ENCODE data around the gene CHCHD6.

The CHCHD6 gene

GRCh38 chr3:126924458-126924857 lies 220.4 kb downstream of the CHCHD6 start:
- no peaks in the 10 kb centered on the region for H3K27me3 ChIP-seq (ENCODE audit: insufficient read depth, low read length)
- no peak overlapping the region for H2AFZ ChIP-seq (ENCODE audit: low read depth, low read length)
- H3K4me3 ChIP-seq (ENCODE audit: low read length), result no peak overlapping the region
- H3K9me3 ChIP-seq (ENCODE audit: low read length), result no peaks in the 10 kb centered on the region
- H3K4me1 ChIP-seq (ENCODE audit: insufficient read depth, low read length), result peaks cover 2% of the 10 kb centered on the region
- no peaks in the 10 kb centered on the region for H3K36me3 ChIP-seq (ENCODE audit: insufficient read depth, low read length)

GRCh38 chr3:126925411-126926171 lies 221.6 kb downstream of the CHCHD6 start:
- H3K36me3 ChIP-seq (ENCODE audit: insufficient read depth, low read length), result no peaks in the 10 kb centered on the region
- no peak overlapping the region for H2AFZ ChIP-seq (ENCODE audit: low read depth, low read length)
- no peaks in the 10 kb centered on the region for H3K27me3 ChIP-seq (ENCODE audit: insufficient read depth, low read length)
- no peaks in the 10 kb centered on the region for H3K9me3 ChIP-seq (ENCODE audit: low read length)
- no peak overlapping the region for H3K4me3 ChIP-seq (ENCODE audit: low read length)
- H3K4me1 ChIP-seq (ENCODE audit: insufficient read depth, low read length), result peaks cover 2% of the 10 kb centered on the region

- Histone ChIP-seq H3K36me3 (ENCODE audit: insufficient read depth, low read length) (no peaks in the 10 kb centered on the region), H3K9me3 (ENCODE audit: low read length) (no peaks in the 10 kb centered on the region), H3K4me1 (ENCODE audit: insufficient read depth, low read length) (no peaks in the 10 kb centered on the region), H3K27me3 (ENCODE audit: insufficient read depth, low read length) (no peaks in the 10 kb centered on the region), H2AFZ (ENCODE audit: low read depth, low read length) (no peak overlapping the region), H3K4me3 (ENCODE audit: low read length) (no peak overlapping the region)
These were observed 222.8 kb downstream of the CHCHD6 start for GRCh38 chr3:126926684-126927400.

- no peaks in the 10 kb centered on the region for H3K36me3 ChIP-seq (ENCODE audit: insufficient read depth, low read length)
- no peaks in the 10 kb centered on the region for H3K27me3 ChIP-seq (ENCODE audit: insufficient read depth, low read length)
- no peaks in the 10 kb centered on the region for H3K4me1 ChIP-seq (ENCODE audit: insufficient read depth, low read length)
- no peak overlapping the region for H2AFZ ChIP-seq (ENCODE audit: low read depth, low read length)
- no peak overlapping the region for H3K4me3 ChIP-seq (ENCODE audit: low read length)
- no peaks in the 10 kb centered on the region for H3K9me3 ChIP-seq (ENCODE audit: low read length)
These were observed 223.3 kb downstream of the CHCHD6 start for GRCh38 chr3:126927401-126927750.

- Histone ChIP-seq H3K9me3 (ENCODE audit: low read length) (no peaks in the 10 kb centered on the region), H3K4me3 (ENCODE audit: low read length) (no peak overlapping the region), H3K36me3 (ENCODE audit: insufficient read depth, low read length) (no peaks in the 10 kb centered on the region), H2AFZ (ENCODE audit: low read depth, low read length) (no peak overlapping the region), H3K4me1 (ENCODE audit: insufficient read depth, low read length) (no peaks in the 10 kb centered on the region), H3K27me3 (ENCODE audit: insufficient read depth, low read length) (no peaks in the 10 kb centered on the region)
These were observed 223.8 kb downstream of the CHCHD6 start for GRCh38 chr3:126927846-126928245.

- no peaks in the 10 kb centered on the region for H3K9me3 ChIP-seq (ENCODE audit: low read length)
- no peak overlapping the region for H2AFZ ChIP-seq (ENCODE audit: low read depth, low read length)
- peaks cover 9% of the 10 kb centered on the region for H3K4me1 ChIP-seq (ENCODE audit: insufficient read depth, low read length)
- H3K27me3 ChIP-seq (ENCODE audit: insufficient read depth, low read length), result no peaks in the 10 kb centered on the region
- H3K4me3 ChIP-seq (ENCODE audit: low read length), result no peak overlapping the region
- no peaks in the 10 kb centered on the region for H3K36me3 ChIP-seq (ENCODE audit: insufficient read depth, low read length)
These were observed 225.0 kb downstream of the CHCHD6 start for GRCh38 chr3:126928921-126929474.

GRCh38 chr3:126930936-126931600 lies 227.0 kb downstream of the CHCHD6 start:
- no peaks in the 10 kb centered on the region for H3K27me3 ChIP-seq (ENCODE audit: insufficient read depth, low read length)
- no peaks in the 10 kb centered on the region for H3K9me3 ChIP-seq (ENCODE audit: low read length)
- no peaks in the 10 kb centered on the region for H3K36me3 ChIP-seq (ENCODE audit: insufficient read depth, low read length)
- H3K4me1 ChIP-seq (ENCODE audit: insufficient read depth, low read length), result peaks cover 26% of the 10 kb centered on the region
- H2AFZ ChIP-seq (ENCODE audit: low read depth, low read length), result no peak overlapping the region
- H3K4me3 ChIP-seq (ENCODE audit: low read length), result no peak overlapping the region

- Histone ChIP-seq H3K4me3 (ENCODE audit: low read length) (no peak overlapping the region), H2AFZ (ENCODE audit: low read depth, low read length) (no peak overlapping the region), H3K9me3 (ENCODE audit: low read length) (no peaks in the 10 kb centered on the region), H3K27me3 (ENCODE audit: insufficient read depth, low read length) (no peaks in the 10 kb centered on the region), H3K36me3 (ENCODE audit: insufficient read depth, low read length) (no peaks in the 10 kb centered on the region), H3K4me1 (ENCODE audit: insufficient read depth, low read length) (peaks cover 26% of the 10 kb centered on the region)
These were observed 227.8 kb downstream of the CHCHD6 start for GRCh38 chr3:126931806-126932187.

- Histone ChIP-seq H3K4me3 (ENCODE audit: low read length) (no peak overlapping the region), H3K27me3 (ENCODE audit: insufficient read depth, low read length) (no peaks in the 10 kb centered on the region), H3K4me1 (ENCODE audit: insufficient read depth, low read length) (peaks cover 26% of the 10 kb centered on the region), H3K9me3 (ENCODE audit: low read length) (no peaks in the 10 kb centered on the region), H3K36me3 (ENCODE audit: insufficient read depth, low read length) (no peaks in the 10 kb centered on the region), H2AFZ (ENCODE audit: low read depth, low read length) (no peak overlapping the region)
These were observed 228.3 kb downstream of the CHCHD6 start for GRCh38 chr3:126932188-126932931.

- H2AFZ ChIP-seq (ENCODE audit: low read depth, low read length), result no peak overlapping the region
- H3K4me3 ChIP-seq (ENCODE audit: low read length), result no peak overlapping the region
- no peaks in the 10 kb centered on the region for H3K36me3 ChIP-seq (ENCODE audit: insufficient read depth, low read length)
- H3K4me1 ChIP-seq (ENCODE audit: insufficient read depth, low read length), result peaks cover 26% of the 10 kb centered on the region
- H3K9me3 ChIP-seq (ENCODE audit: low read length), result no peaks in the 10 kb centered on the region
- no peaks in the 10 kb centered on the region for H3K27me3 ChIP-seq (ENCODE audit: insufficient read depth, low read length)
These were observed 230.0 kb downstream of the CHCHD6 start for GRCh38 chr3:126934031-126934531.

GRCh38 chr3:126934991-126935390 lies 231.0 kb downstream of the CHCHD6 start:
- H3K36me3 ChIP-seq (ENCODE audit: insufficient read depth, low read length), result no peaks in the 10 kb centered on the region
- no peaks in the 10 kb centered on the region for H3K9me3 ChIP-seq (ENCODE audit: low read length)
- no peaks in the 10 kb centered on the region for H3K27me3 ChIP-seq (ENCODE audit: insufficient read depth, low read length)
- H2AFZ ChIP-seq (ENCODE audit: low read depth, low read length), result no peak overlapping the region
- H3K4me3 ChIP-seq (ENCODE audit: low read length), result no peak overlapping the region
- H3K4me1 ChIP-seq (ENCODE audit: insufficient read depth, low read length), result peaks cover 31% of the 10 kb centered on the region

GRCh38 chr3:126935756-126936509 lies 231.9 kb downstream of the CHCHD6 start:
- Histone ChIP-seq H2AFZ (ENCODE audit: low read depth, low read length) (no peak overlapping the region), H3K4me1 (ENCODE audit: insufficient read depth, low read length) (peaks cover 31% of the 10 kb centered on the region)

More at GRCh38 chr3:126935756-126936509, 231.9 kb downstream of the CHCHD6 start:
- no peaks in the 10 kb centered on the region for H3K36me3 ChIP-seq (ENCODE audit: insufficient read depth, low read length)
- no peaks in the 10 kb centered on the region for H3K9me3 ChIP-seq (ENCODE audit: low read length)
- H3K4me3 ChIP-seq (ENCODE audit: low read length), result no peak overlapping the region
- H3K27me3 ChIP-seq (ENCODE audit: insufficient read depth, low read length), result no peaks in the 10 kb centered on the region

Data from neuron (in vitro differentiated cells).